H1 (cell line): ENCODE results near the gene TAS2R46. TPM values are rescaled to one million over a fixed set of nuclear protein-coding genes. Genes with fewer than 3 reads are reported as not detected.

Source experiments
- CTCF ChIA-PET: fragments of 300-600 bp; sonication (Branson Sonifier 250); formaldehyde crosslinking; loops from one replicate; lab custom pipeline; 2021; ENCODE audit not compliant: partially characterized antibody; lab: Charles Lee
- POLR2A ChIA-PET: fragments of 300-600 bp; sonication (Branson Sonifier 250); formaldehyde crosslinking; loops from one replicate; lab custom pipeline; 2021; ENCODE audit warnings: inconsistent platforms; ENCODE audit not compliant: partially characterized antibody; lab: Charles Lee
- DNase-seq, 2 experiments: peaks; one replicate each; pipeline versions ENCODE4 v3.0.0 to v3.0.0-alpha.2; 2010 to 2022; ENCODE audit warnings: low spot score in 2 of 2, low read depth in 1 of 2, mixed read lengths in 1 of 2
- FAIRE-seq: peaks from 2 replicates; lab custom pipeline; 2011; peaks lifted over from hg19 to GRCh38; lab: Jason Lieb, UNC
- H2AFZ ChIP-seq: 2 replicates; pipeline ENCODE4 v1.8.1; 2012; ENCODE audit warnings: low read length, inconsistent platforms
- H2AK5ac ChIP-seq: 2 replicates; pipeline ENCODE4 v1.6.1; 2013; ENCODE audit warnings: low read depth, low read length
- H2BK120ac ChIP-seq: replicated peaks from 2 replicates; pipeline ENCODE3; 2013; ENCODE audit warnings: low read depth, low read length, inconsistent platforms
- H2BK12ac ChIP-seq: 2 replicates; pipeline ENCODE4 v1.6.1; 2013; ENCODE audit warnings: low read depth, low read length
- H2BK15ac ChIP-seq: 2 replicates; pipeline ENCODE4 v1.6.1; 2013; ENCODE audit warnings: low read length
- H2BK20ac ChIP-seq: 2 replicates; pipeline ENCODE4 v1.6.1; 2013; ENCODE audit warnings: low read length
- H2BK5ac ChIP-seq: 2 replicates; pipeline ENCODE4 v1.6.1; 2013; ENCODE audit warnings: low read depth, low read length
- H3K14ac ChIP-seq: 2 replicates; pipeline ENCODE4 v1.6.1; 2013; ENCODE audit warnings: inconsistent platforms; ENCODE audit not compliant: insufficient read length
- H3K18ac ChIP-seq: 2 replicates; pipeline ENCODE4 v1.6.1; 2013; ENCODE audit warnings: low read length; ENCODE audit errors: extremely low read depth
- H3K23ac ChIP-seq: 2 replicates; pipeline ENCODE4 v1.6.1; 2013; ENCODE audit warnings: inconsistent platforms; ENCODE audit not compliant: insufficient read length
- H3K23me2 ChIP-seq: 2 replicates; pipeline ENCODE4 v1.6.1; 2013; ENCODE audit warnings: low read depth, low read length
- H3K27ac ChIP-seq: 2 replicates; pipeline ENCODE4 v1.6.1; 2011; ENCODE audit warnings: low read depth, low read length, inconsistent platforms
- H3K27me3 ChIP-seq, 4 experiments: replicated peaks in 1 of 4; 1 replicate in 1 of 4; 2 replicates in 3 of 4; pipeline versions ENCODE4 v1.6.1 to v1.8.1; 2011 to 2013; ENCODE audit warnings: low read length in 3 of 4, mild to moderate bottlenecking in 3 of 4, inconsistent platforms in 2 of 4, mixed read lengths in 2 of 4, moderate library complexity in 1 of 4; ENCODE audit not compliant: control insufficient read depth in 3 of 4, insufficient read depth in 3 of 4; ENCODE audit errors: extremely low read depth in 1 of 4
- H3K36me3 ChIP-seq, 4 experiments: 2 replicates each; pipeline versions ENCODE4 v1.6.1 to v1.8.1; 2011 to 2013; ENCODE audit warnings: mild to moderate bottlenecking in 4 of 4, low read length in 3 of 4, moderate library complexity in 2 of 4, control low read depth in 1 of 4, inconsistent platforms in 1 of 4; ENCODE audit not compliant: insufficient read depth in 4 of 4, control insufficient read depth in 2 of 4
- H3K4ac ChIP-seq: replicated peaks from 2 replicates; pipeline ENCODE3; 2013; ENCODE audit warnings: low read length, low read depth, mixed read lengths, inconsistent platforms; ENCODE audit not compliant: insufficient read length
- H3K4me1 ChIP-seq, 4 experiments: replicated peaks in 1 of 4; 1 replicate in 1 of 4; 2 replicates in 3 of 4; pipeline versions ENCODE4 v1.6.1 to v1.8.1; 2011 to 2013; ENCODE audit warnings: low read length in 3 of 4, inconsistent platforms in 2 of 4, mixed read lengths in 1 of 4; ENCODE audit not compliant: insufficient read depth in 4 of 4, control insufficient read depth in 3 of 4
- H3K4me2 ChIP-seq, 2 experiments: 2 replicates each; pipeline versions ENCODE4 v1.6.1 to v1.8.1; 2011 to 2013; ENCODE audit warnings: low read depth in 2 of 2, low read length in 2 of 2, control low read depth in 1 of 2, inconsistent platforms in 1 of 2, mild to moderate bottlenecking in 1 of 2; ENCODE audit not compliant: insufficient read depth in 1 of 2
- H3K4me3 ChIP-seq, 4 experiments: fragments of 200-600, 300-600 bp in 1 of 4; sonication (generic), shearing (Covaris generic), sonication (Bioruptor Twin) in 1 of 4; 2 replicates each; pipeline versions ENCODE4 v1.5.1 to v1.8.1; 2011 to 2016; ENCODE audit warnings: low read length in 4 of 4, low read depth in 3 of 4, control low read depth in 2 of 4, inconsistent platforms in 2 of 4, mild to moderate bottlenecking in 2 of 4, mixed read lengths in 1 of 4, moderate library complexity in 1 of 4; ENCODE audit not compliant: insufficient read depth in 2 of 4; ENCODE audit errors: extremely low read depth in 1 of 4
- H3K56ac ChIP-seq: replicated peaks from 2 replicates; pipeline ENCODE3; 2013; ENCODE audit warnings: low read depth, mild to moderate bottlenecking, mixed read lengths, low read length, inconsistent platforms; ENCODE audit not compliant: insufficient read length
- H3K79me1 ChIP-seq: 2 replicates; pipeline ENCODE4 v1.6.1; 2013; ENCODE audit warnings: low read depth, low read length, control low read depth
- H3K79me2 ChIP-seq, 2 experiments: 2 replicates each; pipeline versions ENCODE4 v1.6.1 to v1.8.1; 2012 to 2013; ENCODE audit warnings: low read length in 2 of 2, mild to moderate bottlenecking in 2 of 2, inconsistent platforms in 1 of 2; ENCODE audit not compliant: insufficient read depth in 2 of 2, control insufficient read depth in 1 of 2
- H3K9ac ChIP-seq, 4 experiments: replicated peaks in 1 of 4; 1 replicate in 1 of 4; 2 replicates in 3 of 4; pipeline versions ENCODE4 v1.6.1 to v1.8.1; 2011 to 2013; ENCODE audit warnings: low read depth in 3 of 4, low read length in 3 of 4, control low read depth in 2 of 4, mild to moderate bottlenecking in 2 of 4, moderate library complexity in 2 of 4, inconsistent platforms in 1 of 4; ENCODE audit errors: extremely low read depth in 1 of 4
- H3K9me3 ChIP-seq, 2 experiments: 2 replicates each; pipeline versions ENCODE4 v1.6.1 to v1.8.1; 2012 to 2013; ENCODE audit warnings: mild to moderate bottlenecking in 2 of 2, moderate library complexity in 2 of 2, control low read depth in 1 of 2, inconsistent platforms in 1 of 2, low read depth in 1 of 2, low read length in 1 of 2, mixed read lengths in 1 of 2; ENCODE audit not compliant: insufficient read depth in 2 of 2
- H4K20me1 ChIP-seq, 2 experiments: replicated peaks in 1 of 2; 2 replicates each; pipeline versions ENCODE3 to v1.8.1; 2011 to 2013; ENCODE audit warnings: inconsistent platforms in 2 of 2, low read length in 2 of 2, mild to moderate bottlenecking in 1 of 2; ENCODE audit not compliant: insufficient read depth in 2 of 2, control insufficient read depth in 1 of 2
- H4K5ac ChIP-seq: 2 replicates; pipeline ENCODE4 v1.6.1; 2013; ENCODE audit warnings: low read length, low read depth, mixed read lengths, inconsistent platforms; ENCODE audit not compliant: insufficient read length
- H4K8ac ChIP-seq: 2 replicates; pipeline ENCODE4 v1.8.0; 2013; ENCODE audit warnings: mild to moderate bottlenecking, moderate library complexity, low read length, inconsistent platforms; ENCODE audit not compliant: insufficient read depth; ENCODE audit errors: extremely low read depth
- H4K91ac ChIP-seq: replicated peaks from 2 replicates; pipeline ENCODE3; 2013; ENCODE audit warnings: low read length, mixed read lengths, inconsistent platforms; ENCODE audit not compliant: insufficient read length
- BRCA1 ChIP-seq: IDR thresholded peaks from 2 replicates; pipeline ENCODE4 v1.6.1; 2012; ENCODE audit warnings: low read depth, low read length, improper control_type of control experiment
- CBX5 ChIP-seq: fragments of 300-800, 300-1000 bp; sonication (generic); IDR thresholded peaks from 2 replicates; pipeline ENCODE4 v1.7.1; 2016; ENCODE audit warnings: antibody characterized with exemption, low read length, low read depth
- CREB1 ChIP-seq: IDR thresholded peaks from 2 replicates; pipeline ENCODE4 v1.6.1; 2012; ENCODE audit warnings: inconsistent platforms
- CTBP2 ChIP-seq: IDR thresholded peaks from 2 replicates; pipeline ENCODE4 v1.7.0; 2011; ENCODE audit warnings: borderline replicate concordance, mild to moderate bottlenecking, moderate library complexity, mixed read lengths, low read length; ENCODE audit not compliant: insufficient read depth, insufficient read length
- GTF2F1 ChIP-seq: IDR thresholded peaks from 2 replicates; pipeline ENCODE4 v1.6.1; 2012; ENCODE audit warnings: low read depth, low read length, improper control_type of control experiment, borderline replicate concordance
- JUND ChIP-seq: IDR thresholded peaks from 2 replicates; pipeline ENCODE4 v1.6.1; 2011; ENCODE audit warnings: mild to moderate bottlenecking, improper control_type of control experiment, low read length
- MAFK ChIP-seq: IDR thresholded peaks from 2 replicates; pipeline ENCODE4 v1.6.1; 2012; ENCODE audit warnings: low read depth, mild to moderate bottlenecking, improper control_type of control experiment, low read length
- PHF8 ChIP-seq: fragments of 200-600 bp; sonication (generic); conservative IDR thresholded peaks from 2 replicates; pipeline ENCODE4 v1.7.1; 2012; ENCODE audit warnings: low read depth, mild to moderate bottlenecking, inconsistent platforms, low read length, moderate library complexity
- POLR2A ChIP-seq, 2 experiments: IDR thresholded peaks; 1 replicate in 1 of 2; 2 replicates in 1 of 2; pipeline ENCODE4 v1.6.1; 2011; ENCODE audit warnings: low read depth in 2 of 2, low read length in 2 of 2, mild to moderate bottlenecking in 2 of 2; ENCODE audit errors: control extremely low read depth in 1 of 2
- RXRA ChIP-seq: IDR thresholded peaks from 2 replicates; pipeline ENCODE4 v1.6.1; 2011; ENCODE audit warnings: low read depth, mild to moderate bottlenecking, low read length, moderate library complexity; ENCODE audit not compliant: insufficient read depth
- SAP30 ChIP-seq: fragments of 300-600 bp; sonication (generic); IDR thresholded peaks from 2 replicates; pipeline ENCODE4 v1.7.1; 2012; ENCODE audit warnings: low read length, moderate library complexity, mild to moderate bottlenecking, inconsistent platforms; ENCODE audit not compliant: insufficient read depth, insufficient replicate concordance
- SIN3A ChIP-seq, 2 experiments: IDR thresholded peaks in 1 of 2; conservative IDR thresholded peaks in 1 of 2; 2 replicates each; pipeline ENCODE4 v1.6.1; 2011 to 2012; ENCODE audit warnings: low read length in 2 of 2, improper control_type of control experiment in 1 of 2, low read depth in 1 of 2, mild to moderate bottlenecking in 1 of 2
- SP2 ChIP-seq: IDR thresholded peaks from 2 replicates; pipeline ENCODE4 v1.6.1; 2012; ENCODE audit warnings: mild to moderate bottlenecking, low read length, inconsistent platforms
- SUZ12 ChIP-seq: fragments of 200-600 bp; sonication (generic); IDR thresholded peaks from 2 replicates; pipeline ENCODE4 v1.6.1; 2012; ENCODE audit warnings: mild to moderate bottlenecking, inconsistent platforms, low read length, moderate library complexity, mixed read lengths
- YY1 ChIP-seq: IDR thresholded peaks from 2 replicates; pipeline ENCODE4 v1.6.1; 2011; ENCODE audit warnings: low read depth, mild to moderate bottlenecking, low read length
- WGBS, 2 experiments: shearing (Covaris generic) in 1 of 2; methylation state at CpG; one replicate each; pipeline versions ENCODE4 v1.1.6 to v1.1.7; 2013 to 2015; ENCODE audit warnings: low lambda C conversion rate in 2 of 2, mixed read lengths in 2 of 2, inconsistent platforms in 1 of 2, low coverage in 1 of 2, missing lambda C conversion rate in 1 of 2; ENCODE audit not compliant: insufficient replicate concordance in 2 of 2, insufficient coverage in 1 of 2, insufficient read length in 1 of 2; ENCODE audit errors: extremely low coverage in 1 of 2, missing lambda C conversion rate in 1 of 2; 5-methylcytosine and 5-hydroxymethylcytosine counted together
- polyA plus RNA-seq, 7 experiments: library from polyadenylated mRNA; depleted of rRNA in 3 of 7; stranded (reverse) in 5 of 7; unstranded in 2 of 7; fragments of >200 nt in 5 of 7; fragments of 200-250 nt in 2 of 7; gene quantifications; 1 replicate in 5 of 7; 2 replicates in 1 of 7; 4 replicates in 1 of 7; pipeline versions ENCODE4 v1.2.1 to v1.2.3, GENCODE V29; 2011 to 2013; ENCODE audit warnings: missing spikeins in 2 of 7, mixed read lengths in 2 of 7
- total RNA-seq: library from RNA; stranded (reverse); fragmentation: NEBNext Ultra II Directional; extraction: Animal tissue kit (Norgen Biotek cat#: 25700); gene quantifications from 2 replicates; pipeline ENCODE4 v1.2.1, GENCODE V29; 2021

Gene TAS2R46
- total and polyA plus RNA-seq, 2 of the 8 experiments (the other 6 are each of a cell fraction or from before 2014, with no cell fraction given): 0.14 TPM; not detected in 1

DNA sequence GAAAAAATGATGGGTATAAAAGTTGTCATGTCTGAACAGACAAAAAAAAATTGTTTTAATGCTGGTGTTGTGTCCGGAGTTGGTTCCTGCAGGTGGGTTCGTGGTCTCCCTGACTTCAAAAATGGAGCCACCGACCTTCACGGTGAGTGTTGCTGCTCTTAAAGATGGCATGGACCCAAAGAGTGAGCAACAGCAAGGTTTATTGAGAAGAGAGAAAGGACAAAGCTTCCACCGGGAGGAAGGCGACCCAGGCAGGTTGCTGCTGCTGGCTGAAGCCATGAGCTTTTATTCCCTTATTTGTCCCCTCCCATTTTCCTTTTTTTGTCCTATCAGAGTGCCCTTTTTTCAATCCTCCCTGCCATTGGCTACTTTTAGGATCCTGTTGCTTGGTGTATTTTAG is 30.8 kb downstream of the TAS2R46 start, which contains the start of gene TAS2R31:
Gene TAS2R31, minus strand, starts transcription at position 101 of the 400 bp plus-strand sequence. Its CDS starts 72 bp downstream, at position 29.
- DNase-seq (no peak), FAIRE-seq (no peak)
- Histone ChIP-seq H3K18ac (no peak within 1 kb of the TSS), H4K8ac (no peak within 1 kb of the TSS), H3K27ac (no peak within 1 kb of the TSS), H4K20me1 (peaks cover 0 to 2% of the 10 kb centered on the region in 2 experiments), H3K14ac (no peak within 1 kb of the TSS), H2BK120ac (no peak within 1 kb of the TSS), H2AK5ac (no peak within 1 kb of the TSS), H2BK12ac (no peak within 1 kb of the TSS), H4K5ac (no peak within 1 kb of the TSS), H3K79me1 (no peaks in the 10 kb centered on the region), H3K23ac (no peak within 1 kb of the TSS), H2BK5ac (no peak within 1 kb of the TSS), H4K91ac (no peak within 1 kb of the TSS), H3K9me3 (no peaks in the 10 kb centered on the region), H3K4me2 (no peak within 1 kb of the TSS), H3K4me3 (no peak within 1 kb of the TSS), H2AFZ (no peak within 1 kb of the TSS), H3K4me1 (no peaks in the 10 kb centered on the region), H3K36me3 (no peaks in the 10 kb centered on the region), H3K79me2 (no peaks in the 10 kb centered on the region), H3K4ac (no peak within 1 kb of the TSS), H3K9ac (no peak within 1 kb of the TSS), H3K23me2 (no peaks in the 10 kb centered on the region), H2BK15ac (no peak within 1 kb of the TSS), H3K56ac (no peak within 1 kb of the TSS), H2BK20ac (no peak within 1 kb of the TSS), H3K27me3 (peaks cover 0 to 2% (median 0%) of the 10 kb centered on the region in 4 experiments; a peak in 1 of 7 replicates)
- 100% methylated on average over 6 of the region's 6 CpGs; no CpG with 5 or more reads in 1 of the 2 experiments for WGBS, 2 experiments
- POLR2A ChIA-PET: interaction anchor here (0.7 kb wide), 1 partner anchor 11 kb away, joined by 3 read pairs; no protein-coding TSS in a partner anchor
- CTCF ChIA-PET: no interaction called here
- TF ChIP-seq SP2: no peak
- no peak for TF ChIP-seq CREB1
- no peak for TF ChIP-seq SAP30
- TF ChIP-seq CBX5: no peak
- TF ChIP-seq SIN3A (conservative IDR thresholded peaks at IDR 0.05 in 1 of 2, IDR thresholded peaks at IDR 0.05 in 1 of 2; ENCODE audit: low read depth in 1 of 2, low read length in 2 of 2): no peak
- no peak for TF ChIP-seq CTBP2
- TF ChIP-seq YY1: no peak
- no peak for TF ChIP-seq RXRA
- TF ChIP-seq GTF2F1: no peak
- no peak for TF ChIP-seq JUND
- no peak for TF ChIP-seq POLR2A (IDR thresholded peaks at IDR 0.05; ENCODE audit: control extremely low read depth in 1 of 2, low read depth in 2 of 2, low read length in 2 of 2)
- TF ChIP-seq SUZ12: no peak
- TF ChIP-seq BRCA1: no peak
- TF ChIP-seq MAFK: no peak
- no peak for TF ChIP-seq PHF8
